ENCODE data around the gene GJA4. TPM values are rescaled to one million over a fixed set of nuclear protein-coding genes. Genes with fewer than 3 reads are reported as not detected.

Gene GJA4
- polyA plus RNA-seq, 1 of the 3 experiments (the other 2 are of a cell fraction), result not detected

- CTCF ChIA-PET, result interaction anchor here (2.1 to 3.2 kb wide), 2 partner anchors 9 to 57 kb away, joined by 14 to 15 read pairs; no protein-coding TSS in a partner anchor
- H2AFZ ChIP-seq (ENCODE audit: low read depth), result no peak overlapping the region
- no peak overlapping the region for H3K4me2 ChIP-seq
- H3K27ac ChIP-seq (ENCODE audit: low read depth in 2 of 2, low read length in 1 of 2), result no peak overlapping the region
- no peaks in the 10 kb centered on the region for H3K79me2 ChIP-seq (ENCODE audit: insufficient read depth)
- POLR2A ChIA-PET, result no interaction called here
- no peak overlapping the region for H3K9ac ChIP-seq
- H3F3A ChIP-seq (replicated peaks; ENCODE audit: insufficient read depth), result no peaks in the 10 kb centered on the region
- no peaks in the 10 kb centered on the region for H3K36me3 ChIP-seq (replicated peaks in 1 of 2; ENCODE audit: control insufficient read depth in 1 of 2, insufficient read depth in 2 of 2, low read length in 1 of 2)
- no peaks in the 10 kb centered on the region for H4K20me1 ChIP-seq (ENCODE audit: insufficient read depth)
- no peaks in the 10 kb centered on the region for H3K9me3 ChIP-seq
- H3K4me1 ChIP-seq (ENCODE audit: control insufficient read depth in 1 of 2, insufficient read depth in 2 of 2, low read depth in 1 of 2, low read length in 1 of 2), result no peaks in the 10 kb centered on the region
- TF ChIP-seq USF1 (IDR thresholded peaks at IDR 0.05; ENCODE audit: borderline replicate concordance, low read depth) (no peak), NRF1 (IDR thresholded peaks at IDR 0.05; ENCODE audit: low read depth, low read length) (no peak), POLR2AphosphoS5 (IDR thresholded peaks at IDR 0.05; ENCODE audit: low read depth, low read length) (no peak), FOXM1 (IDR thresholded peaks at IDR 0.05; ENCODE audit: low read depth) (no peak), YY1 (IDR thresholded peaks at IDR 0.05; ENCODE audit: low read depth) (no peak), RAD21 (IDR thresholded peaks at IDR 0.05; ENCODE audit: low read length) (no peak)
- H3K4me3 ChIP-seq (ENCODE audit: low read depth in 2 of 2, low read length in 1 of 2), result no peak overlapping the region
- no peak for DNase-seq
- no peaks in the 10 kb centered on the region for H3K9me2 ChIP-seq
- 53% methylated on average over 6 of the region's 6 CpGs for WGBS (ENCODE audit: low lambda C conversion rate)
- H3K27me3 ChIP-seq (ENCODE audit: insufficient read depth), result no peaks in the 10 kb centered on the region
Observed at GRCh38 chr1:34795916-34796315, 3.1 kb downstream of the GJA4 start.

- no peaks in the 10 kb centered on the region for H3K4me1 ChIP-seq (ENCODE audit: control insufficient read depth in 1 of 2, insufficient read depth in 2 of 2, low read depth in 1 of 2, low read length in 1 of 2)
- no peak overlapping the region for H3K4me3 ChIP-seq (ENCODE audit: low read depth in 2 of 2, low read length in 1 of 2)
- CTCF ChIA-PET, result interaction anchor here (2.1 to 3.2 kb wide), 2 partner anchors 10 to 55 kb away, joined by 14 to 15 read pairs; no protein-coding TSS in a partner anchor
- WGBS (ENCODE audit: low lambda C conversion rate), result 59% methylated on average over 6 of the region's 6 CpGs
- H2AFZ ChIP-seq (ENCODE audit: low read depth), result no peak overlapping the region
- H3K4me2 ChIP-seq, result no peak overlapping the region
- H3K9me3 ChIP-seq, result no peaks in the 10 kb centered on the region
- POLR2A ChIA-PET, result no interaction called here
- no peaks in the 10 kb centered on the region for H3K9me2 ChIP-seq
- H4K20me1 ChIP-seq (ENCODE audit: insufficient read depth), result no peaks in the 10 kb centered on the region
- H3K79me2 ChIP-seq (ENCODE audit: insufficient read depth), result no peaks in the 10 kb centered on the region
- no peak for DNase-seq
- TF ChIP-seq EZH2phosphoT487 (IDR thresholded peaks at IDR 0.05; ENCODE audit: borderline replicate concordance, low read depth) (no peak), MXI1 (IDR thresholded peaks at IDR 0.05; ENCODE audit: low read depth, low read length) (no peak), CHD2 (IDR thresholded peaks at IDR 0.05; ENCODE audit: low read length, partially characterized antibody) (no peak), CTCF (IDR thresholded peaks at IDR 0.05) (no peak), SIN3A (IDR thresholded peaks at IDR 0.05; ENCODE audit: borderline replicate concordance, low read depth, low read length) (no peak), USF2 (IDR thresholded peaks at IDR 0.05; ENCODE audit: borderline replicate concordance, low read depth, low read length) (no peak), RFX5 (IDR thresholded peaks at IDR 0.05; ENCODE audit: low read length) (no peak), USF1 (IDR thresholded peaks at IDR 0.05; ENCODE audit: borderline replicate concordance, low read depth) (no peak), YY1 (IDR thresholded peaks at IDR 0.05; ENCODE audit: low read depth) (no peak), TCF12 (IDR thresholded peaks at IDR 0.05) (no peak), FOSL2 (IDR thresholded peaks at IDR 0.05; ENCODE audit: borderline replicate concordance, low read depth) (no peak), MAX (IDR thresholded peaks at IDR 0.05; ENCODE audit: low read depth) (no peak)
- H3F3A ChIP-seq (replicated peaks; ENCODE audit: insufficient read depth), result no peaks in the 10 kb centered on the region
- no peaks in the 10 kb centered on the region for H3K27me3 ChIP-seq (ENCODE audit: insufficient read depth)
- H3K36me3 ChIP-seq (replicated peaks in 1 of 2; ENCODE audit: control insufficient read depth in 1 of 2, insufficient read depth in 2 of 2, low read length in 1 of 2), result no peaks in the 10 kb centered on the region
- H3K9ac ChIP-seq, result no peak overlapping the region
- H3K27ac ChIP-seq (ENCODE audit: low read depth in 2 of 2, low read length in 1 of 2), result no peak overlapping the region
Observed at GRCh38 chr1:34796990-34797389, 4.2 kb downstream of the GJA4 start.
